GM19099 (cell line): ENCODE data around the gene DUSP16.
A peak's percentile ranks its signal among the peaks of the same experiment; 100 is the strongest.

Experiments
- POLR2A ChIP-seq: IDR thresholded peaks from 3 replicates; pipeline ENCODE4 v1.6.1; 2011; ENCODE audit warnings: low read depth; ENCODE audit not compliant: insufficient read length; ENCODE audit errors: extremely low read depth

DUSP16 gene

GRCh38 chr12:12555656-12556055 lies 7.0 kb downstream of the DUSP16 start:
- no peak for TF ChIP-seq POLR2A

DNA sequence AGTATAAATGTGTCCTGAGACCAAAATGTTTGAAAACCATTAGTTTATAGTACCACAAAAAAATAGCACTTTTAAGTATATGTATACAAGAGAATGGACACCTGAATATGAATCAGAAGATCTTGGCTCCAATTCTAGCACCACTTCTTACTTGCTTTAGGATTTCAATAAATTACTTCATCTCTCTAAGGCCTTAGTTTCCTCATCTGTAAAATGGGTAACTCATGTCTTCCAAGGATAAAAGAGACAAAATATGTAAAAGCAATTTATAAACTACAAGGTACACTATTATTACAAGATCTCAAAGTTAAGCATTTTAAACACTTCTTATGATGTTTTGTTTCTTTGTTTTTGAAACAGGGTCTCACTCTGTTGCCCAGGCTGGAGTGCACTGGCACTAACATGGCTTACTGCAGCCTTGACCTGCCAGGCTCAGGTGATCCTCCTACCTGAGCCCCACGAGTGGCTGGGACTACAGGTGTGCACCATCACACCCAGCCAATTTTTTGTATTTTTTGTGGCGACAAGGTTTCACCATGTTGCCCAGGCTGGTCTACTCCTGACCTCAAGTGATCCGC lies 9.4 kb downstream of the DUSP16 start:
- TF ChIP-seq POLR2A: no peak

DNA sequence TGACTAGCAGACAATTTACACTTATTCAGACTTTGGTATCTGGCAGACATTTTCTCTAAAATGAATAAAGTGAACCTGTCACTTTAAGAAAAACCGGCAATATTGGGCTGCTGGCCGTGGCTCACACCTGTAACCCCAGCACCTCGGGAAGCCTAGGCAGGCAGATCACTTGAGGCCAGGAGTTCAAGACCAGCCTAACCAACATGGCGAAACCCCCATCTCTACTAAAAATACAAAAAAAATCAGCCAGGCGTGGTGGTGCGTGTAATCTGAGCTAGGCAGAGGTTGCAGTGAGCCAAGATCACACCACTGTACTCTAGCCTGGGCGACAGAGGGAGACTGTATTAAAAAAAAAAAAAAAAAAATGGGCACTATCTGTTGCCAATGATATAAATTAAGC lies 11.5 kb downstream of the DUSP16 start:
- no peak for TF ChIP-seq POLR2A

DNA sequence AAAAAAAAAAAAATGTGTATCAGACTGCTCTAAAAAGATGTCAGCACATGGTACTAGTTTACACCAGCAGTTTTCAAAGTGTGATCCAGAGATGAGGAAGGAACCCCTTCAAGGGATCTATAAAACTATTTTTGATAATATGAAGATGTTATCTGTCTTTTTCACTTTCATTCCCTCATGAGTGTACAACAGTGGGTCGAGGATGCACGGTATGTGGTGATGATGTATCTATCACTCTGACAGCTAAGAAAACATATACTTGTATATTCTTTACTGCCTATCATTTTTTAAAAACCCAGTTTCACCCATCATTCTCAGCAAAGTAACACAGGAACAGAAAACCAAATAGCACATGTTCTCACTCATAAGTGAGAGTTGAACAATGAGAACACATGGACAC lies 12.4 kb downstream of the DUSP16 start:
- TF ChIP-seq POLR2A: no peak

- no peak for TF ChIP-seq POLR2A
These were observed 13.2 kb downstream of the DUSP16 start for GRCh38 chr12:12549426-12549825.

- no peak for TF ChIP-seq POLR2A
These were observed 13.9 kb downstream of the DUSP16 start for GRCh38 chr12:12548713-12549112.

DNA sequence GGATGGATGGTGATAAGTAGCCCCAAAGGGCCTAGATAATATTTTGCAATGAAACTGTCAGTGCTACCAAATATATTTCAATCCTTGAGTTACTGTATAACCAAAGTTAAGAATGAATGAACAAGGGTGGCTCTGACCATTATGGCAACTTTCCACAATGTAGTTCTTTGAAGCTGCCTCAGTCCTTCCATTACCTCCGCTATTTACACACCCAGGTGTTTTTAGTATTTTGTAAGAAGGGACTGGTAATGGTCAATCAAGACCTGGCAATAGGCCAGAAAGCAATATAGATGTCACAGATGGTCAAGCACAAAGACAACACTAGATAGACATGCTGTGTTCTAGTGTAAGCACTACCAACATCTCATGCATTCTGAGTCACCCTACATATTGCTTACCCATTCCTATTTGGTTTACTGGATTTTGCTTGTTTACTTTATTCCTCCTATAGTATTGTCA lies 16.3 kb downstream of the DUSP16 start:
- peak; percentile 28 for TF ChIP-seq POLR2A

GRCh38 chr12:12543959-12544358 lies 18.7 kb downstream of the DUSP16 start:
- TF ChIP-seq POLR2A: no peak

DNA sequence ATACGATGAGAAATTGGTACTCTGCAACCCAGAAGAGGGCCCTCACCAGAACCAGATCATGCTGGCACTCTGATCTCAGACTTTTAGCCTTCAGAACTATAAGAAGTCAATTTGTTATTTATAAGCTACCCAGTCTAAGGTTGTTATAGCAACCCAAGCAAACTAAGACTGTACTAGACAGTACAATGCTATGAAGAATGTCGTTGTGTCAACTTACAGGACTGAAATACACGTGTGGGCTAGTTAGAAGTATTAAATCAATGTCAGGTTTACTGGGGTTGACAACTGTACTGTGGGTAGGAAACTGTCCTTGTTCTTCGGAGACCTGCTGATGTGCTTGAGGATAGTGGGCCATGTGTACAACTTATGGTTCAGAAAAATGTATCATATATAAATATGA lies 19.7 kb downstream of the DUSP16 start:
- TF ChIP-seq POLR2A: no peak

GRCh38 chr12:12542286-12542685 lies 20.4 kb downstream of the DUSP16 start:
- TF ChIP-seq POLR2A: no peak

DNA sequence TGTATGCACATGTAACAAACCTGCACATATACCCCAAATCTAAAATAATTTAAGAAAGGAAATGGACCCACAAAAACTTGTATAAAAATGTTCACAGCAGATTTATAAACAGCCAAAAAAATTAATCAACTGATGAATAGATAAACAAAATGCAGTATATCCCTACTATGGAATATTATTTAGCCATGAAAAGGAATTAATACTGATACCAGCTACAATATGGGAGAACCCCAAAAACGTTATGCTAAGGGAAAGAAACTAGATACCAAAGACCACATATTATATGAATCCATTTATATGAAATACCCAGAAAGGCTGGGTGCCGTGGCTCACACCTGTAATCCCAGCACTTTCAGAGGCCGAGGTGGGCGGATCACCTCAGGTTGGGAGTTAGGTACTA lies 20.9 kb downstream of the DUSP16 start:
- TF ChIP-seq POLR2A: no peak

DNA sequence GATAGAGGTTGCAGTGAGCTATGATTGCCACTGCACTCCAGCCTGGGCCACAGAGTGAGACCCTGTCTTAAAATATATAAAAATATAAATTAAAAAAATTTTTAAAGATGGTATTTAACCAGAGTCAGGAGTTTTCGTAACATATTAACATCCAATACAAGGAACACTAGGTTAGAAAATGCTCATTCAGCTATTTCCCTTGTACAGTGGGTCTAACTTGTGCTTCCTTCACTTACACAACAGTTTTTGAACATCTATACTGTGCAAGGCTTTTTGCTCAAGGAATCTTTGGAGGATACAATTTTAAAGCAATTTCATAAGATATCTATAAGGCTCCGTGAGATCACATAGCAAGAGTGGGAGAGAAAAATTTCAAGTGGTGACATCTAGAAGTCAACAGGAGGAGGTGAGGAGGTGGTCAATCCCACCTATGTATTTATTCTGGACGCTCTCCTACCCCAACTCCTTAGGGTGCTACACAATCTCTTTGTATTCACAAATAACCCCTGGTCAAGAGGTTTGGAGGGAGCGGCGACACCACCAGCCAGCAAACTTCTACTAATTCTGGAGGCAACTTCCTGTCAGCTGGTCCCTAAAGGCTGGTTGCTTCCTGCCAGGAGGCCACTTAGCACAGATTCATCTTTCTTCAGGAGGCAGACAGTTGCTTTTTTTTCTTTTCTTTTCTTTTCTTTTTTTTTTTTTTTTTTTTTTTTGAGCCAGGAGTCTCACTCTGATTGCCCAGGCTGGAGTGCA lies 22.2 kb downstream of the DUSP16 start:
- TF ChIP-seq POLR2A: no peak

GRCh38 chr12:12539028-12539810 lies 23.4 kb downstream of the DUSP16 start:
- no peak for TF ChIP-seq POLR2A

DNA sequence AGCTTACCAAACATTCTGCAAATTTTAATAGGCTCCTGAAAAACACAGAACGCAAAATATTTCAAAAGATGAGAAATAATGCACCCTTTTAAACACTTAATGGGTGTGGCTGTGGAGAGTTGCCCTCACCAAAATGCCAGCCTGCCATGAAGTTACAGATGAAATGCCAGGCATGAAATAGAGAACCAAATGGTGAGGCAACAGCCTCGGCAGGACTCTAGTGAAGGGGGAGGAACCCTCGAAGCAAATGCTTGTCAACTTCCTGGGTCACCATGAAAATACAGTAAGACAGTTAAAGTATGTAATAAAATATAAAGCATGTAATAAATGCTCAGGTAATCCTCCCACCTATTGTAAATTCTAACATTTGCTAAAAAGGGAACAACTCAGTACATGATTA lies 24.1 kb downstream of the DUSP16 start:
- TF ChIP-seq POLR2A: no peak

DNA sequence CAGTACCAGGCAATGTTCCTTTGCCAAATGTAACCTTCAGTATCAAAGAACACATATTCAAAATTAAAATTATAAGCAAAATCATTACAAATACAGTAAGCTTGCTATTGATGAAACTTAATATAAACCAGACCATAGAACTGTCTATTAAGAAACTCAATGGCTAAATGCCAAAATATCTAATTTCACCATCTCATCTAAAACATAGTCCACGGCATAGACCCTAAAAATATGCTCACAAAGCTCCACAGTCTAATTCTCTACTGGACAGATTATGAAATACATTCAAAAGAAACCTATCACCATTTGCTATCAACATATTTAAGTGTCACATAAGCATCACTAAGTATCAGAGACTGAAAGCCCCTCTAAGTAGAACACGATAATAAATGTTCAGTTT lies 25.2 kb downstream of the DUSP16 start:
- TF ChIP-seq POLR2A: no peak

DNA sequence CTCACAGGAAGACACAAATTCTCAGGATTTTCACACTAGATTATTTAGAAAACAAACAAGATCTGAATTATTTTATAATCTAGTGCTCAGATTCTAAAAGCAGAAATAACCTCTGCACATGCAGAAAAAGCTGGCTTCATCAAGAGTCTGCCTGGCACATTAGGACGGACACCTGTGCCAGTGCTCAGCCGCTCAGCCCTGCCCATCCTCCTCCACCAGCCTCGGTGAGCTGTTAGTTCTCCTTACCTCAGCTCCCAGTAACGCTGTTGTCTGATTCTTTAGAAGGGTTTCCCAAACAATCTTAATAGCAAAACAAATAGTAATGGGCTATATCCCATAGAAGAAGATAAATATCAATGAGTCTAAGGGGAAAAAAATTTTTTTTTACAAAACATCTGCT lies 27.7 kb downstream of the DUSP16 start:
- TF ChIP-seq POLR2A: no peak
